Ishikawa (cell line): ENCODE data around the gene TBC1D1.

Experiments used
- CEBPB ChIP-seq: IDR thresholded peaks from 2 replicates; pipeline ENCODE4 v1.6.1; 2012
- CREB1 ChIP-seq: IDR thresholded peaks from 2 replicates; pipeline ENCODE4 v1.6.1; 2012; ENCODE audit warnings: low read depth
- EGR1 ChIP-seq: IDR thresholded peaks from 2 replicates; pipeline ENCODE4 v1.6.1; 2012
- EP300 ChIP-seq: IDR thresholded peaks from 2 replicates; pipeline ENCODE4 v1.6.1; 2012; ENCODE audit warnings: borderline replicate concordance
- FOXM1 ChIP-seq: IDR thresholded peaks from 2 replicates; pipeline ENCODE4 v1.6.1; 2012; ENCODE audit warnings: low read depth, borderline replicate concordance
- MAX ChIP-seq: IDR thresholded peaks from 2 replicates; pipeline ENCODE4 v1.6.1; 2012
- NFIC ChIP-seq: IDR thresholded peaks from 2 replicates; pipeline ENCODE4 v1.6.1; 2012
- RAD21 ChIP-seq: IDR thresholded peaks from 2 replicates; pipeline ENCODE4 v1.6.1; 2012; ENCODE audit warnings: low read depth
- REST ChIP-seq: IDR thresholded peaks from 2 replicates; pipeline ENCODE4 v1.6.1; 2012; ENCODE audit warnings: low read depth, mild to moderate bottlenecking
- TAF1 ChIP-seq: IDR thresholded peaks from 2 replicates; pipeline ENCODE4 v1.6.1; 2012; ENCODE audit warnings: low read depth, mild to moderate bottlenecking
- TCF12 ChIP-seq: IDR thresholded peaks from 2 replicates; pipeline ENCODE4 v1.6.1; 2012; ENCODE audit warnings: low read depth
- TEAD4 ChIP-seq: IDR thresholded peaks from 2 replicates; pipeline ENCODE4 v1.6.1; 2012
- USF1 ChIP-seq: IDR thresholded peaks from 2 replicates; pipeline ENCODE4 v1.6.1; 2012
- YY1 ChIP-seq: IDR thresholded peaks from 2 replicates; pipeline ENCODE4 v1.6.1; 2012; ENCODE audit warnings: low read depth
- ZBTB7A ChIP-seq: IDR thresholded peaks from 2 replicates; pipeline ENCODE4 v1.6.1; 2012; ENCODE audit warnings: low read depth

Gene TBC1D1

GRCh38 chr4:37852376-37852775 is 38.5 kb upstream of the TBC1D1 start:
- TF ChIP-seq NFIC = no peak
- no peak for TF ChIP-seq MAX

GRCh38 chr4:37858112-37858511 is 32.8 kb upstream of the TBC1D1 start:
- TF ChIP-seq NFIC (no peak), REST (no peak), MAX (no peak), EGR1 (no peak), ZBTB7A (no peak), CREB1 (no peak), TAF1 (no peak), RAD21 (no peak), TEAD4 (no peak), FOXM1 (no peak), YY1 (no peak), EP300 (no peak), TCF12 (no peak), USF1 (no peak), CEBPB (no peak)

- TF ChIP-seq CEBPB (no peak), ZBTB7A (no peak), TCF12 (no peak), MAX (no peak), FOXM1 (no peak), REST (no peak), TEAD4 (no peak), TAF1 (no peak), EGR1 (no peak), USF1 (no peak), NFIC (no peak), RAD21 (no peak), EP300 (no peak), YY1 (no peak), CREB1 (no peak)
Measured at GRCh38 chr4:37858872-37859271, 32.0 kb upstream of the TBC1D1 start.

- TF ChIP-seq YY1 (no peak), FOXM1 (no peak), TCF12 (no peak), REST (no peak), TAF1 (no peak), MAX (no peak), TEAD4 (no peak), EP300 (no peak), ZBTB7A (no peak), CEBPB (no peak), RAD21 (no peak)
Measured at GRCh38 chr4:37860266-37860665, 30.6 kb upstream of the TBC1D1 start.

GRCh38 chr4:37862961-37863360 is 27.9 kb upstream of the TBC1D1 start:
- TF ChIP-seq CEBPB (no peak), USF1 (no peak), REST (no peak)
